IMR-90 (cell line): ENCODE data around the gene RPP25. TPM values are rescaled to one million over a fixed set of nuclear protein-coding genes. Genes with fewer than 3 reads are reported as not detected.

Experiments
- ATAC-seq: fragments of 200-7000 bp; cut with Tn5 transposase; 2 replicates; pipeline ENCODE4 v1.9.1; 2020; ENCODE audit warnings: low read depth, mild to moderate bottlenecking, moderate library complexity
- BruUV-seq: library from RNA; stranded (reverse); fragments of 400-500 nt; replicated peaks from 2 replicates; lab custom pipeline; 2021; lab: Mats Ljungman, UMichigan
- CTCF ChIA-PET: fragments of 300-600 bp; formaldehyde crosslinking; extraction: SDS; loops from one replicate; lab custom pipeline; 2021; ENCODE audit warnings: antibody characterized with exemption; lab: Yijun Ruan, JAX
- POLR2A ChIA-PET: fragments of 300-600 bp; sonication (Branson Sonifier 250); formaldehyde crosslinking; loops from one replicate; lab custom pipeline; 2022; ENCODE audit warnings: antibody characterized with exemption; ENCODE audit not compliant: unreplicated experiment; lab: Charles Lee
- DNase-seq: peaks from one replicate; pipeline ENCODE4 v3.0.0; 2013
- H2AFZ ChIP-seq: replicated peaks from 2 replicates; pipeline ENCODE3; 2013; ENCODE audit warnings: low read length, mild to moderate bottlenecking; ENCODE audit not compliant: poor library complexity
- H2AK5ac ChIP-seq: 2 replicates; pipeline ENCODE4 v1.6.1; 2013; ENCODE audit warnings: low read depth, low read length, inconsistent platforms
- H2AK9ac ChIP-seq: replicated peaks from 2 replicates; pipeline ENCODE3; 2013; ENCODE audit warnings: mild to moderate bottlenecking, low read depth, low read length, moderate library complexity; ENCODE audit not compliant: poor library complexity
- H2BK120ac ChIP-seq: 2 replicates; pipeline ENCODE4 v1.6.1; 2013; ENCODE audit warnings: low read depth, low read length, inconsistent platforms
- H2BK15ac ChIP-seq: 3 replicates; pipeline ENCODE4 v1.6.1; 2013; ENCODE audit warnings: low read depth, low read length, inconsistent platforms
- H2BK20ac ChIP-seq: 2 replicates; pipeline ENCODE4 v1.6.1; 2013; ENCODE audit warnings: low read depth, mild to moderate bottlenecking, inconsistent platforms, low read length, moderate library complexity
- H2BK5ac ChIP-seq: 2 replicates; pipeline ENCODE4 v1.6.1; 2013; ENCODE audit warnings: mild to moderate bottlenecking, low read depth, low read length, inconsistent platforms; ENCODE audit not compliant: poor library complexity, severe bottlenecking
- H3K14ac ChIP-seq: replicated peaks from 2 replicates; pipeline ENCODE4 v1.6.1; 2013; ENCODE audit warnings: low read depth, low read length, inconsistent platforms
- H3K18ac ChIP-seq: 2 replicates; pipeline ENCODE4 v1.6.1; 2013; ENCODE audit warnings: low read depth, low read length, control low read depth
- H3K23ac ChIP-seq: 2 replicates; pipeline ENCODE4 v1.6.1; 2013; ENCODE audit warnings: low read depth, low read length, inconsistent platforms
- H3K27ac ChIP-seq: 2 replicates; pipeline ENCODE4 v1.5.1; 2013; ENCODE audit warnings: mild to moderate bottlenecking, control low read depth, low read length; ENCODE audit not compliant: insufficient read depth
- H3K27me3 ChIP-seq: 2 replicates; pipeline ENCODE4 v1.6.1; 2013; ENCODE audit warnings: low read length; ENCODE audit not compliant: control insufficient read depth, insufficient read depth
- H3K36me3 ChIP-seq: 2 replicates; pipeline ENCODE4 v1.6.1; 2013; ENCODE audit warnings: low read length, mixed read lengths; ENCODE audit not compliant: control insufficient read depth, insufficient read depth
- H3K4ac ChIP-seq: 2 replicates; pipeline ENCODE4 v1.6.1; 2013; ENCODE audit warnings: low read depth, low read length, inconsistent platforms
- H3K4me1 ChIP-seq: 2 replicates; pipeline ENCODE4 v1.6.1; 2013; ENCODE audit warnings: low read length, mixed read lengths; ENCODE audit not compliant: control insufficient read depth, insufficient read depth
- H3K4me2 ChIP-seq: 2 replicates; pipeline ENCODE4 v1.6.1; 2013; ENCODE audit warnings: low read depth, mild to moderate bottlenecking, control low read depth, low read length, moderate library complexity
- H3K4me3 ChIP-seq: 2 replicates; pipeline ENCODE4 v1.5.1; 2013; ENCODE audit warnings: low read depth, mild to moderate bottlenecking, control low read depth, low read length, moderate library complexity; ENCODE audit not compliant: insufficient read depth
- H3K56ac ChIP-seq: 2 replicates; pipeline ENCODE4 v1.6.1; 2013; ENCODE audit warnings: low read length, inconsistent platforms; ENCODE audit not compliant: insufficient read depth; ENCODE audit errors: extremely low read depth
- H3K79me1 ChIP-seq, 2 experiments: 2 replicates each; pipeline ENCODE4 v1.6.1; 2013; ENCODE audit warnings: low read length in 2 of 2, inconsistent platforms in 1 of 2, low read depth in 1 of 2
- H3K9ac ChIP-seq: 2 replicates; pipeline ENCODE4 v1.6.1; 2013; ENCODE audit warnings: low read depth, low read length, control low read depth
- H3K9me1 ChIP-seq: 2 replicates; pipeline ENCODE4 v1.6.1; 2013; ENCODE audit warnings: low read length, inconsistent platforms; ENCODE audit not compliant: insufficient read depth
- H3K9me3 ChIP-seq: 2 replicates; pipeline ENCODE4 v1.6.1; 2013; ENCODE audit warnings: low read length; ENCODE audit not compliant: control insufficient read depth, insufficient read depth
- H4K20me1 ChIP-seq: 2 replicates; pipeline ENCODE4 v1.6.1; 2013; ENCODE audit warnings: low read length, inconsistent platforms; ENCODE audit not compliant: insufficient read depth
- H4K5ac ChIP-seq: 2 replicates; pipeline ENCODE4 v1.6.1; 2013; ENCODE audit warnings: mild to moderate bottlenecking, low read depth, low read length, control low read depth
- H4K8ac ChIP-seq, 2 experiments: 2 replicates each; pipeline ENCODE4 v1.6.1; 2013; ENCODE audit warnings: low read depth in 2 of 2, low read length in 2 of 2, control low read depth in 1 of 2, inconsistent platforms in 1 of 2
- H4K91ac ChIP-seq: 2 replicates; pipeline ENCODE4 v1.6.1; 2013; ENCODE audit warnings: low read depth, low read length, inconsistent platforms; ENCODE audit not compliant: insufficient read depth
- CHD1 ChIP-seq: IDR thresholded peaks from 2 replicates; pipeline ENCODE4 v1.6.1; 2012; ENCODE audit warnings: low read depth, low read length, improper control_type of control experiment
- FOS ChIP-seq: fragments of 150-350 bp; IDR thresholded peaks from 2 replicates; pipeline ENCODE4 v1.6.1; 2016; ENCODE audit warnings: low read depth, low read length
- MAFK ChIP-seq: IDR thresholded peaks from 2 replicates; pipeline ENCODE4 v1.6.1; 2012; ENCODE audit warnings: low read depth, low read length, improper control_type of control experiment
- MAZ ChIP-seq: IDR thresholded peaks from 2 replicates; pipeline ENCODE4 v1.6.1; 2012; ENCODE audit warnings: low read depth, mild to moderate bottlenecking, low read length, improper control_type of control experiment, moderate library complexity, borderline replicate concordance
- NFE2L2 ChIP-seq: fragments of 150-350 bp; IDR thresholded peaks from 2 replicates; pipeline ENCODE4 v1.6.1; 2016; ENCODE audit warnings: low read depth, mild to moderate bottlenecking, low read length
- POLR2A ChIP-seq: IDR thresholded peaks from 2 replicates; pipeline ENCODE4 v1.6.1; 2012; ENCODE audit warnings: mild to moderate bottlenecking, low read depth, low read length
- RAD21 ChIP-seq: IDR thresholded peaks from 2 replicates; pipeline ENCODE4 v1.6.1; 2012; ENCODE audit warnings: low read length, improper control_type of control experiment
- RCOR1 ChIP-seq: IDR thresholded peaks from 2 replicates; pipeline ENCODE4 v1.6.1; 2012; ENCODE audit warnings: mild to moderate bottlenecking, low read length, improper control_type of control experiment; ENCODE audit not compliant: insufficient replicate concordance
- SMC3 ChIP-seq: fragments of 150-350 bp; IDR thresholded peaks from 2 replicates; pipeline ENCODE4 v1.6.1; 2016; ENCODE audit warnings: low read depth, mild to moderate bottlenecking, antibody characterized with exemption, low read length, moderate library complexity
- WGBS, 2 experiments: methylation state at CpG; one replicate each; pipeline versions ENCODE4 v1.1.5 to v1.1.7; 2013; ENCODE audit warnings: missing lambda C conversion rate in 2 of 2; ENCODE audit not compliant: insufficient read length in 1 of 2; ENCODE audit errors: extremely low coverage in 2 of 2; 5-methylcytosine and 5-hydroxymethylcytosine counted together
- dilution Hi-C: fragments of 300-500 bp; cut with HindIII; formaldehyde crosslinking; loops from one replicate; pipeline ENCODE4 v1.14.3; 2018; ENCODE audit warnings: low sequenced_read_pairs; ENCODE audit not compliant: unreplicated experiment
- in situ Hi-C: fragments of 300-500 bp; cut with MboI; formaldehyde crosslinking; loops from 3 replicates; pipeline ENCODE4 v1.14.3; 2019; ENCODE audit warnings: low sequenced_read_pairs, inconsistent platforms, mixed read lengths
- intact Hi-C: fragments of 100-400 bp; cut with micrococcal nuclease; formaldehyde crosslinking; loops from 2 replicates; pipeline ENCODE4 v1.10.0; 2022
- polyA plus RNA-seq, 3 experiments: library from polyadenylated mRNA; depleted of rRNA; stranded (reverse); fragments of >200 nt; gene quantifications; 2 replicates each; pipeline ENCODE4 v1.2.3, GENCODE V29; 2012; ENCODE audit warnings: low replicate concordance in 1 of 3
- total RNA-seq: library from RNA; depleted of rRNA; stranded (reverse); fragments of >200 nt; gene quantifications from 2 replicates; pipeline ENCODE4 v1.2.3, GENCODE V29; 2012
- TF ChIP-seq, protein P1 (sequence below): fragments of 150-350 bp; IDR thresholded peaks from 2 replicates; pipeline ENCODE4 v1.6.1; 2016; ENCODE audit warnings: low read depth, mild to moderate bottlenecking, low read length, moderate library complexity, borderline replicate concordance
- TF ChIP-seq, protein P2 (sequence below): fragments of 150-350 bp; IDR thresholded peaks from 2 replicates; pipeline ENCODE4 v1.6.1; 2017; ENCODE audit warnings: mild to moderate bottlenecking, antibody characterized with exemption, low read length, low read depth
- TF ChIP-seq, protein P3 (sequence below): conservative IDR thresholded peaks from 2 replicates; pipeline ENCODE4 v1.5.1; 2012; ENCODE audit warnings: mild to moderate bottlenecking, low read depth, low read length, improper control_type of control experiment

The RPP25 gene
- total and polyA plus RNA-seq, 2 of the 4 experiments (the other 2 are of a cell fraction) = 0.18 to 0.38 TPM

DNA sequence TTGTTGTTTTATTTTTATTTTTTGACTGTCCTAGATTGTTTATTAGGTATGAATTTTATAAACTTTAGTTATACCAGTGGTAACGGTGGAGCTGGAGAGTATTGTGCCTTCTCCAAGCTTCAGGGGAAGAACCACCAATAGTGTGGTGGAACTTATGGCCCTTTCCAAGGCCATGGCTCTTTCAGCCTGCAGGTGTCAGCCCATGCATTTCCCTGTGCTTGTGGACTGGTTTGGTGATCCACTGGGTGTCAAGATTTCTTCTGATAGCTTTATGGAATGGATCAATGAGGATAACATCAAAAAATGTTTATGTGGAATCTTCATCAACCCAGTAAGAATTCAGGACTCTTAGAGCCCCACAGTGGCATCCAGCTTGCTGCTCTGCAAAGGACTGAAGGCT, 19.6 kb upstream of the RPP25 start:
- Histone ChIP-seq H4K8ac (no peak overlapping the region), H2AK9ac (no peak overlapping the region), H2BK5ac (no peak overlapping the region), H2AFZ (no peak overlapping the region), H3K4me1 (peaks cover 2% of the 10 kb centered on the region; the same call in 1 of the 2 replicates), H3K4me2 (no peak overlapping the region), H3K27ac (no peak overlapping the region), H3K9ac (no peak overlapping the region), H2BK120ac (no peak overlapping the region), H3K14ac (no peak overlapping the region), H3K79me1 (no peaks in the 10 kb centered on the region), H4K20me1 (no peaks in the 10 kb centered on the region), H4K5ac (no peak overlapping the region), H2BK20ac (no peak overlapping the region), H3K18ac (no peak overlapping the region), H3K4me3 (no peak overlapping the region), H3K4ac (no peak overlapping the region), H3K9me1 (no peaks in the 10 kb centered on the region), H3K23ac (no peak overlapping the region), H3K56ac (no peak overlapping the region), H3K27me3 (peaks cover 11% of the 10 kb centered on the region), H2AK5ac (no peak overlapping the region), H3K9me3 (no peaks in the 10 kb centered on the region), H4K91ac (no peak overlapping the region), H3K36me3 (no peaks in the 10 kb centered on the region), H2BK15ac (no peak overlapping the region)
- in situ Hi-C loops (no loop called here), dilution Hi-C loops (no loop called here), intact Hi-C loops (no loop called here)
- no peak for ATAC-seq
- POLR2A ChIA-PET = no interaction called here
- BruUV-seq = no TSS peak
- TF ChIP-seq, protein P1, sequence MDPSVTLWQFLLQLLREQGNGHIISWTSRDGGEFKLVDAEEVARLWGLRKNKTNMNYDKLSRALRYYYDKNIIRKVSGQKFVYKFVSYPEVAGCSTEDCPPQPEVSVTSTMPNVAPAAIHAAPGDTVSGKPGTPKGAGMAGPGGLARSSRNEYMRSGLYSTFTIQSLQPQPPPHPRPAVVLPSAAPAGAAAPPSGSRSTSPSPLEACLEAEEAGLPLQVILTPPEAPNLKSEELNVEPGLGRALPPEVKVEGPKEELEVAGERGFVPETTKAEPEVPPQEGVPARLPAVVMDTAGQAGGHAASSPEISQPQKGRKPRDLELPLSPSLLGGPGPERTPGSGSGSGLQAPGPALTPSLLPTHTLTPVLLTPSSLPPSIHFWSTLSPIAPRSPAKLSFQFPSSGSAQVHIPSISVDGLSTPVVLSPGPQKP = no peak
- no peak for TF ChIP-seq FOS
- TF ChIP-seq CHD1 = no peak
- TF ChIP-seq, protein P2, sequence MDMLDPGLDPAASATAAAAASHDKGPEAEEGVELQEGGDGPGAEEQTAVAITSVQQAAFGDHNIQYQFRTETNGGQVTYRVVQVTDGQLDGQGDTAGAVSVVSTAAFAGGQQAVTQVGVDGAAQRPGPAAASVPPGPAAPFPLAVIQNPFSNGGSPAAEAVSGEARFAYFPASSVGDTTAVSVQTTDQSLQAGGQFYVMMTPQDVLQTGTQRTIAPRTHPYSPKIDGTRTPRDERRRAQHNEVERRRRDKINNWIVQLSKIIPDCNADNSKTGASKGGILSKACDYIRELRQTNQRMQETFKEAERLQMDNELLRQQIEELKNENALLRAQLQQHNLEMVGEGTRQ = no peak
- TF ChIP-seq RAD21 = no peak
- no peak for TF ChIP-seq NFE2L2
- TF ChIP-seq RCOR1 = no peak
- TF ChIP-seq, protein P3, sequence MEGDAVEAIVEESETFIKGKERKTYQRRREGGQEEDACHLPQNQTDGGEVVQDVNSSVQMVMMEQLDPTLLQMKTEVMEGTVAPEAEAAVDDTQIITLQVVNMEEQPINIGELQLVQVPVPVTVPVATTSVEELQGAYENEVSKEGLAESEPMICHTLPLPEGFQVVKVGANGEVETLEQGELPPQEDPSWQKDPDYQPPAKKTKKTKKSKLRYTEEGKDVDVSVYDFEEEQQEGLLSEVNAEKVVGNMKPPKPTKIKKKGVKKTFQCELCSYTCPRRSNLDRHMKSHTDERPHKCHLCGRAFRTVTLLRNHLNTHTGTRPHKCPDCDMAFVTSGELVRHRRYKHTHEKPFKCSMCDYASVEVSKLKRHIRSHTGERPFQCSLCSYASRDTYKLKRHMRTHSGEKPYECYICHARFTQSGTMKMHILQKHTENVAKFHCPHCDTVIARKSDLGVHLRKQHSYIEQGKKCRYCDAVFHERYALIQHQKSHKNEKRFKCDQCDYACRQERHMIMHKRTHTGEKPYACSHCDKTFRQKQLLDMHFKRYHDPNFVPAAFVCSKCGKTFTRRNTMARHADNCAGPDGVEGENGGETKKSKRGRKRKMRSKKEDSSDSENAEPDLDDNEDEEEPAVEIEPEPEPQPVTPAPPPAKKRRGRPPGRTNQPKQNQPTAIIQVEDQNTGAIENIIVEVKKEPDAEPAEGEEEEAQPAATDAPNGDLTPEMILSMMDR = no peak
- TF ChIP-seq MAFK = no peak
- TF ChIP-seq SMC3 = no peak
- TF ChIP-seq POLR2A = no peak
- no peak for TF ChIP-seq MAZ
- WGBS, 2 experiments = 100% methylated on average over 1 of the region's 1 CpG; no CpG with 5 or more reads in 1 of the 2 experiments
- DNase-seq = no peak
- CTCF ChIA-PET = no interaction called here
